Chondrocyte (in vitro differentiated cells): ENCODE data around the gene LRCH1. TPM values are rescaled to one million over a fixed set of nuclear protein-coding genes. Genes with fewer than 3 reads are reported as not detected.

Source experiments
- DNase-seq: peaks from one replicate; pipeline ENCODE4 v3.0.0; 2021; ENCODE audit warnings: mixed read lengths, low spot score
- H3K27ac Mint-ChIP-seq: one replicate; pipeline ENCODE4 v1.8.0; 2021; ENCODE audit warnings: mild to moderate bottlenecking, moderate library complexity, mixed read lengths; ENCODE audit not compliant: unreplicated experiment
- H3K27me3 Mint-ChIP-seq: 2 replicates; pipeline ENCODE4 v1.8.0; 2021; ENCODE audit warnings: low read depth, mixed read lengths
- H3K36me3 Mint-ChIP-seq: 2 replicates; pipeline ENCODE4 v1.8.0; 2021; ENCODE audit warnings: low read depth, mixed read lengths
- H3K4me1 Mint-ChIP-seq: 2 replicates; pipeline ENCODE4 v1.8.0; 2021; ENCODE audit warnings: low read depth, mild to moderate bottlenecking, mixed read lengths
- H3K4me3 Mint-ChIP-seq: one replicate; pipeline ENCODE4 v1.8.0; 2021; ENCODE audit warnings: mild to moderate bottlenecking, moderate library complexity, mixed read lengths; ENCODE audit not compliant: unreplicated experiment
- H3K9me3 Mint-ChIP-seq: 2 replicates; pipeline ENCODE4 v1.8.0; 2021; ENCODE audit warnings: low read depth, mixed read lengths
- total RNA-seq: library from RNA; stranded (reverse); gene quantifications from 3 replicates; pipeline ENCODE4 v1.2.1, GENCODE V29; 2021
- TF ChIP-seq, protein P1 (sequence below): fragments of 200-600 bp; sonication (generic); IDR thresholded peaks from 2 replicates; pipeline ENCODE4 v1.5.0; 2021; ENCODE audit warnings: antibody characterized with exemption, mild to moderate bottlenecking, moderate library complexity

The LRCH1 gene
- total RNA-seq, 1 donor from 2014 or later = 14.4 TPM

DNA sequence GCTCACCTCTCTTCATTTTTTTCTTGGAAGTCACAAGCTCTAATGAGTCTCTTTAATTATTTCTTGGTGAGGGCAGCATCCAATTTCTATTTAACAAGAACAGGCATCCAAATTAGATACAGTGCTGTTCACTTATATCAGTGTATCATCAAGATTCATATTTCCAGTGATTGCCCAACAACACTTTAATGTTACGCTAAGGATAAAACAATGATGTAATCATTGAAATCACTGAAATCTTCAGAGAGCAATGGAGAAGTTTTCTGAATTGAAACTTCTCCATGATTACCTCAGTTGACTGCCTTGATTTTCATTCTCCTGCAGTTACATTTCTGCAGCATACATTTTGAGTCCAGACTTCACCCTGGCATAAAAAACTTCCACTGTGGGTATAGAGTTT lies 17.1 kb upstream of the LRCH1 start:
- Mint-ChIP-seq H3K36me3 (no peaks in the 10 kb centered on the region), H3K9me3 (no peaks in the 10 kb centered on the region), H3K4me3 (no peak overlapping the region), H3K27ac (no peak overlapping the region), H3K4me1 (peaks cover 13% of the 10 kb centered on the region), H3K27me3 (no peaks in the 10 kb centered on the region)
- no peak for DNase-seq
- TF ChIP-seq, protein P1, sequence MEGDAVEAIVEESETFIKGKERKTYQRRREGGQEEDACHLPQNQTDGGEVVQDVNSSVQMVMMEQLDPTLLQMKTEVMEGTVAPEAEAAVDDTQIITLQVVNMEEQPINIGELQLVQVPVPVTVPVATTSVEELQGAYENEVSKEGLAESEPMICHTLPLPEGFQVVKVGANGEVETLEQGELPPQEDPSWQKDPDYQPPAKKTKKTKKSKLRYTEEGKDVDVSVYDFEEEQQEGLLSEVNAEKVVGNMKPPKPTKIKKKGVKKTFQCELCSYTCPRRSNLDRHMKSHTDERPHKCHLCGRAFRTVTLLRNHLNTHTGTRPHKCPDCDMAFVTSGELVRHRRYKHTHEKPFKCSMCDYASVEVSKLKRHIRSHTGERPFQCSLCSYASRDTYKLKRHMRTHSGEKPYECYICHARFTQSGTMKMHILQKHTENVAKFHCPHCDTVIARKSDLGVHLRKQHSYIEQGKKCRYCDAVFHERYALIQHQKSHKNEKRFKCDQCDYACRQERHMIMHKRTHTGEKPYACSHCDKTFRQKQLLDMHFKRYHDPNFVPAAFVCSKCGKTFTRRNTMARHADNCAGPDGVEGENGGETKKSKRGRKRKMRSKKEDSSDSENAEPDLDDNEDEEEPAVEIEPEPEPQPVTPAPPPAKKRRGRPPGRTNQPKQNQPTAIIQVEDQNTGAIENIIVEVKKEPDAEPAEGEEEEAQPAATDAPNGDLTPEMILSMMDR = no peak

DNA sequence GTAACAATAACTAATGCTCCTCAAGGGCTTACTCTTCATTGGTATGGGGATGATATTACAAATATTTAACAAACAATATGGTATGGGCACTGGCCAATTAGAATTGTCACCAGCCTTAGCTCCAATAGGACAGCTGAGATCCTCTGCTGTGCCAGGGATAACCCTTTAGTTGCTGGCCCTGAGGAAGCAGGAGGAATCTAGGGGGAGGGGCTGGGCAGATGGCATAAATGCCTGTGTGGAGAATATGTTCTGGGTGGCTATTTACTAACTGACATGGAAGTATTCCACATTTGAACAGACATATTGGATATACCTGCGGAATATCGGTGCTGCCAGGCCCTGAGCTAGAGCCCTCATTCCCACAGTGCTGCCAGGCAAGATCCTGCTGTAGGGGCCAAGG lies 16.6 kb upstream of the LRCH1 start:
- H3K27me3 Mint-ChIP-seq = no peaks in the 10 kb centered on the region
- DNase-seq = no peak
- H3K4me1 Mint-ChIP-seq = peaks cover 8% of the 10 kb centered on the region
- no peaks in the 10 kb centered on the region for H3K36me3 Mint-ChIP-seq
- TF ChIP-seq, protein P1 = no peak
- H3K4me3 Mint-ChIP-seq = no peak overlapping the region
- H3K9me3 Mint-ChIP-seq = no peaks in the 10 kb centered on the region
- H3K27ac Mint-ChIP-seq = no peak overlapping the region

DNA sequence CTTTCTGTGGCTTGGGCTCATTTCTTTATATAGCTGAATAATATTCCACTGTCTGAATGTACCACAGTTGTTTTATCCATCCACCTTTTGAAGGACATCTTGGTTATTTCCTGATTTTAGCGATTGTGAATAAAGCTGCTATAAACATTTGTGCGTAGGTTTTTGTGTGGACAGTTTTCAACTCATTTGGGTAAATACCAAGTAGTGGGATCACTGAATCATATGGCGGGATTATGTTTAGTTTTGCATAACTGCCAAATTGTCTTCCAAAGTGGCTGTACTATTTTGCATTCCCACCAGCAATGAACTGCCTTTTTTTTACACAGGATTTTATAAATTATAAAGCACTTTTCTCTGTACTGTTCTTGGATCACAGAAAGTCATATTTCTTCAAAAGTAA lies 13.7 kb upstream of the LRCH1 start:
- H3K27me3 Mint-ChIP-seq = no peaks in the 10 kb centered on the region
- TF ChIP-seq, protein P1 = no peak
- no peaks in the 10 kb centered on the region for H3K9me3 Mint-ChIP-seq
- H3K27ac Mint-ChIP-seq = no peak overlapping the region
- H3K36me3 Mint-ChIP-seq = no peaks in the 10 kb centered on the region
- DNase-seq = no peak
- peaks cover 4% of the 10 kb centered on the region for H3K4me1 Mint-ChIP-seq
- no peak overlapping the region for H3K4me3 Mint-ChIP-seq

DNA sequence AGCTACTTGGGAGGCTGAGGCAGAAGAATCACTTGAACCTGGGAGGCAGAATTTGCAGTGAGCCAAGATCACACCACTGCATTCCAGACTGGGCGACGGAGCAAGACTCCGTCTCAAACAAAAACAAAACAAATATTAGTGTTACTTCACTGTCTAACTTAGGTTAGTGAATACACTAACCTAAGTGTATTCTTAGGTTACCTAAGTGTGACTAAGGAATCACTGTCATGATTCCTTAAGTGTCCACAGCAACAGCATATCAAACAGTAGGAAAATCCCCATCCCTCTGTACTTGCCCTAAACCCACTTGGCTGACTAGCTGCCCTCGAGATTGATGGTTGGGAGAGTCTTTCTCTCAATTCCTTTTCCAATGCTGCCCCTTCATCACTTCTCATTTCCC lies 11.8 kb upstream of the LRCH1 start:
- H3K27ac Mint-ChIP-seq = no peak overlapping the region
- no peaks in the 10 kb centered on the region for H3K27me3 Mint-ChIP-seq
- peaks cover 4% of the 10 kb centered on the region for H3K4me1 Mint-ChIP-seq
- no peak for DNase-seq
- no peaks in the 10 kb centered on the region for H3K36me3 Mint-ChIP-seq
- TF ChIP-seq, protein P1 = no peak
- H3K9me3 Mint-ChIP-seq = no peaks in the 10 kb centered on the region
- H3K4me3 Mint-ChIP-seq = no peak overlapping the region

DNA sequence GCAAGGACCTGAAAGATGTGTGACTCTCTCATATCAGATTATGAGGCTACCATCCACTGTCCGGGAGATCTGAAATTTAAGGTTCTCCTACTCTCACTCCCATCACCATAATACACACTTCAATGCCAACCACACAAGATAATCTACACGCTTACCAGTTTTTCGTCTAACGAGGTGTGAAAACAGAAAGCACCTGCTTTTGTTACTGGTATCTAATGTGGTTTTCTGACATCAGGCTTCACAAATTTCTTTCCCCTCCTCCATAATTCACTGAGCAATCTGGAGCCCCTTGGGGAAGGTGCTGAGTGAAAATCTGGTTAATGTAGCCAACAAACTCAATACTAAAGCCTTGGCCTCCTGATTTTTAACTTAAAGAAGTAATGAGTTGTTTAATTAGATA lies 10.1 kb upstream of the LRCH1 start:
- peaks cover 4% of the 10 kb centered on the region for H3K4me1 Mint-ChIP-seq
- no peaks in the 10 kb centered on the region for H3K9me3 Mint-ChIP-seq
- H3K4me3 Mint-ChIP-seq = no peak overlapping the region
- no peaks in the 10 kb centered on the region for H3K27me3 Mint-ChIP-seq
- H3K27ac Mint-ChIP-seq = no peak overlapping the region
- TF ChIP-seq, protein P1 = no peak
- no peak for DNase-seq
- H3K36me3 Mint-ChIP-seq = no peaks in the 10 kb centered on the region
